GM19397 (cell line): ENCODE data around the gene ISG20.
"Not testable (repeated sequence)": the region's sequence is repeated elsewhere in the genome, so short reads cannot be mapped to it uniquely, and the experiment has no call there.

Experiments
- ATAC-seq: cut with Tn5 transposase; IDR thresholded peaks from one replicate; pipeline ENCODE4 v1.9.1; 2021; ENCODE audit warnings: mild to moderate bottlenecking, moderate library complexity; ENCODE audit not compliant: unreplicated experiment

ISG20 gene

DNA sequence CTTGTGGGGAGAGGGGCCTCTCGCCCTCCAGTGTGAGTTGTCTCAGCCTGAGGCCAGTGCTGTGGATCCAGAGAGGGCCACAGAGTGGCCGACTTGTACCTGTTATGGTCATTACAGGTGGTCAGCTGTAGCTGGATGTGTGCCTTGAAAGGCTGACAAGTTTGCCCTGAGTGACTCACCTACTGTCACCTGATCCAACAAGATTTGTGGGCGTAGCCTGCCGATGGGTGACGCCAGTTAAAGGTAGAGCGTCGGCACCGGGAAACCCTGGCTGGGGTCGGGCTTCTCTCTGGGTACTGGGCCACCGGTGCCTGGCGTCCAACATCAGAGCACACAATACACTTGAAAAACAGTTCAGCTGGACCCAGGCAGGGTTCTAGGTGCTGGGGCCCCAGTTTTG, 2.8 kb upstream of the ISG20 start:
- ATAC-seq = no peak

DNA sequence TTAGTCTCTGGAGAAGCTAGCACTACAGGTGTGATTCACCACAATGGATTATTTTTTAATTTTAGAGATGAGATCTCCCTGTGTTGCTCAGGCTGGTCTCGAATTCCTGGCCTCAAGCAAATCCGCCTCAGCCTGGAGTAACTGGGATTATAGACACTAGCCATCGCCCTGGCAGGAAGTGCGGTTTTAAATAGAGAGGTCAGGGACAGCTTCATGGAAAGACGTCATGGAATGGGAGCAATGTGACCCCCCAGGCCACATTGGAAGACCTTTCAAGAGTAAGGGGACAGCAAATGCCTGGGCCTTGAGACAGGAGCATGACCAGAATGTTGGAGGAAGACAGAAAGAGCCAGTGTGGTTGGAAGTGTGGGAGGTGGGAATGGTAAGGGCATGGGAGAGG, 2.2 kb upstream of the ISG20 start:
- no peak for ATAC-seq

DNA sequence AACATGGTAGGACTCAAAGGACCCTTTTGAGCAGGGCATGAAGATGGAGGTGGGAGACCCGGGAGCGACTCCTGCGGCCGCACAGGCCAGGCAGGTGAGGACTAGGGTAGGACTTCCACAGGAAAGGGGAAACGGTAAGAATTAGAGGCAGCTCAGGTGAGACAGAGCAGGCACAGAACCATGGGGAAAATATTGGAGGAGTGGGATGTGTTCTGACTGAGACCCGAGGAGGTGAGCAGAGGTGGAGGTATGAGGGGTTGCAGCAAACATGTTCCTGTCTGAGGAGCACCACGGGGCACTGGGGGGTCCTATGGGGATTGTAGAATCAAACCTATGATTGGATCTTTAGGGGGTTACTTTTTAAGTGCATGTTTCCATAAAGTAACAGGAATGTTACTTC, 1.4 kb upstream of the ISG20 start:
- ATAC-seq = no peak

DNA sequence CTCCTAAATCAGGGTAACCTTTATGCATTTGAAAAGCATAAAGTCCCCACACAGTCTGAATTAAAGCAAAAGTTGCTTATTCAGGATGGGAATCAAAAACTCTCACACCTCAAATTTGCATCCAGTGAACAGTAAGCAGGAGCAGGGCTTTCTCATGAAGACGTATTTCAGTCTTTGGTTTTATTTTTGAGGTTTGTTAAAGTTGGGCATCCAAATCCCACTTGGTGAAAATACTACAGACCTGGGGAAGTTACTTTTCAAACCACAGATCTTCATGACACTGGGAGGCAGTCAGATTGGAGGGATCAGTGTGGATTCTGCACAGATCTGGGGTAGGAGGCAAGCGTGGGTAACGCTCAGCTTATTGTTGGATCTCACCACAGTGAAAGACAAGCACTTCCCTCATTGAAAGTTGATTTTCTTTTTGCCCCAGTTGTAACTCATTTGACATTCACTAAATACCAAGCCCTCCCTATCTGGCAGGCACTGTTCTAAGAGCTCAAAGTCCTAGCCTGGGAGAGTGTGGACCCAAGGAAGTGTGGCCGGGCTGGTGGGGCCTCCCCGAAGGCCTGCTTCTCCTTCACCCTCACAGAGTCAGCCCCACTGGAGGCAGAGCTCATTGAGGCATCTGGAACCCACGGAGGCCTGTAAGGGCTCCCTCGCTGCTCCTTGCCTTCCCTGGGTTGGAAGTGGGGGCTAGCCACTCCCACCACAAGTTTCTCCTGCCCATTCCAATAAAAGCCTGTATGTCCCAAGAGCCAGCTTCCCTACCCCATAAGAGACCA, 783 bp upstream of the ISG20 start:
- no peak for ATAC-seq

DNA sequence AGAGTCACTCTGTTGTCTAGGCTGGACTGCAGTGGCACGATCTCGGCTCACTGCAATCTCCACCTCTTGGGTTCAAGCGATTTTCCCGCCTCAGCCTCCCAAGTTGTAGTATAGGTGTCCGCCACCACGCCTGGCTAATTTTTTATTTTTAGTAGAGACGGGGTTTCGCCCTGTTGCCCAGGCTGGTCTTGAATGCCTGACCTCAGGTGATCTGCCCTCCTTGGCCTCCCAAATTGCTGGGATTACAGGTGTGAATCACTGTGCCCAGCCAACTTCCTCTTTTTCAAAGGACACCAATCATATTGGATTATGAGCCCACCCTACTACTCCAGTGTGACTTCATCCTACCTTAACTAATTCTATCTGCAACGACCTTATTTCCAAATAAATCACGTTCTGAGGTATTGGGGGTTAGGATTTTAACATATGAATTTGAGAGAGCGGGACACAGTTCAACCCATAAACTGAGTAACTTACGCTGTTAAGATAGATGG, 3.2 kb downstream of the ISG20 start:
- no peak for ATAC-seq

DNA sequence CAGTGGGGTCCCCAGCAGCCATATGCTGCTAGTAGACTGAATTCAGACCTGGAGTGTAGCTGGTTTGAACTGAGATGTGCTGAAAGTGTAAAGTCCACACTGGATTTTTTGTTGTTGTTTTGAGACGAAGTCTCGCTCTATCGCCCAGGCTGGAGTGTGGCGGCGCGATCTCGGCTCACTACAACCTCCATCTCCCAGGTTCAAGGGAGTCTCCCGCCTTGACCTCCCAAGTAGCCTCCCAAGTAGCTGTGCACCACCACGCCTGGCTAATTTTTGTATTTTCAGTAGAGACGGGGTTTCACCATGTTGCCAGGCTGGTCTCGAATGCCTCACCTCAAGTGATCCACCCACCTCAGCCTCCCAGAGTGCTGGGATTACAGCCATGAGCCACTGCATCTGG, 3.7 kb downstream of the ISG20 start:
- not testable (repeated sequence) for ATAC-seq

DNA sequence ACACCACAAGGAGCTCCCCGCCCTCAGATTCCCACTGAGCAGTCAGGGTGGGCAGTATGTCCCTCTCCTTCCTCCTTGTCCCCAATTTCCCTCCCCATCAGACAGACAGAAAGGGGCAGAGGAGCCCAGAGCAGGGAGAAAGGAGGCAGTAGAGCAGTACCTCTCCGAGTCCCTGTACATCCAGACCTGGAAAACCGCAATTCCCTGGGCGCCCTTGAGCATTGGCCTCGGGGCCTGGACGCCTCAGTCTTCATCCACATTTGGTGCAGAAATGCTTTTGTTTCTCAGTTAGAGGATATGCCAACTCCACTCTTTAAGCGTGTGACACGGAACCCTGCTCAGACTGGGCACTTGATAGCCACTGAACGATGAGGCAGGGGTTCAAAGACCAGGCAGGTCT, 5.9 kb downstream of the ISG20 start:
- ATAC-seq = no peak

DNA sequence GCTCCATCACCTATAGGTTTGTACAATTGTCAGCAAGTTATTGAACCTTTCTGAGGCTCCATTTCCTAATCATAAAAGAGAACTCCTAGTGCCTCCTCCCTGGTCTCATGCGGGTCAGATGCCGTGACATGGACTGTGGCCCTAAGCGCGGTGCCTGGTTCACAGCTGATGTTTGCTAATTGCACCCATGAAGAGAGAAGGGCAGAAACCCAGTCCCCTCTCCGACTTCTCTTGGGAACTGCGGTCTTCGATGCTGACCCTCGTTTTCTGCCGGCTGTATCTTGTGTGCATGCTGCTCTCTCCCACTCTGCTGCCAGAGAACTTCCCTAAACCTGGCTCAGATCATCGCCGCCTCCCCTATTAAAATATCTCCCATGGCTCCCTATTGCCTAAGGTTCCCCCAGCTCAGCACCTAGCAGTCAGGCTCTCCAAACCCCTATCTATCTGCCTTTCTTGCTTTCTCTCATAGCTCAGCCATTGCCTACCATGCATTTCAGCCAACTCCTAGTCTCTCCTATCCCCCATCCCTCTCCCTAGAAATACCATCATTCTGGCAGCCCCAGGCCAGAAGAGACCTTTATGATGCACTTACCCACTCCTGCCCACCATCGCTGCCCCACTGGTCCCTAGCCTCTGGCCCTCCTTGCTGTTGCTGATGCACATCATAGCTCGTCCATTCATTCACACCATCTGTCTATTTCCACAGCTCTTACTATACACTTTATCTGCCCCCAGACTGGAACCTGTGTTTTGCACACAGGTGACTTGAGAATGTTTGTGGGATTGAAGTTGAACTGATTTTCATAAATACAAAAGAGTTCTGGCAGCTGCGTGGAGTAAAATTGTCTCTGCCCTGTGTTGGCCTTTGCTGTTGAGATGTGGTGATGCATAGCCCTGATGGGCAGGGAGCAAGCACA, 6.6 kb downstream of the ISG20 start:
- no peak for ATAC-seq

DNA sequence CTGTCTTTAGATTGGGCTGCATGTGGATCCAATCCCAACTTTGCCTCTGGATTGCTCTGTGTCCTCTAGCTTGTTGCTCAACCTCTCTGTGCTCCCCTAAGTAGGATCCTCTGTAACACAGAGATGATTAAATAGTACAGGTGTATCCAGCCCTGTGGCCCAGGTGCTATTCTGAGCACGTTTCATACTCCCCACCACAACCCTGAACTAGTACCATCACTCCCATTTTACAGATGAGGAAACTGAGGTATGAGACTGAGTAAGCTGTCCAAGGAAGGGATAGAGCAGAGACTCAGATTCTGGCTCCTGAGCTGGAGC, 7.2 kb downstream of the ISG20 start:
- ATAC-seq = no peak

DNA sequence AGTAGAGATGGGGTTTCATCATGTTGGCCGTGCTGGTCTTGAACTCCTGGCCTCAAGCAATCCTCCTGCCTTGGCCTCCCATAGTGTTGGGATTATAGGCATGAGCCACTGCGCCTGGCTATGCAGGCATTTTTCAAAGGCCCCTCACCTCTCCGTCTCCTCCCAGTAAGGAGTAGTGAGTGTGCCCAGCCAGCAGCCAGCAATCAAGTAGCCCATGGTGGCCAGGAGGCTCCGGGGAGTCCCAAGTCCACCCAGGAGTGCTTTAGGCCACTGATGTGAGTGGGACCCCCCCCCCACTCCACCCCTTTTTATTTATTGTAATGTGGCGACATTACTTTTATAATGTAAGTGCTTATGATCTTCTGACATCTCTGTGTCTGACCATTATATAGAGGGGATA, 8.1 kb downstream of the ISG20 start:
- no peak for ATAC-seq

DNA sequence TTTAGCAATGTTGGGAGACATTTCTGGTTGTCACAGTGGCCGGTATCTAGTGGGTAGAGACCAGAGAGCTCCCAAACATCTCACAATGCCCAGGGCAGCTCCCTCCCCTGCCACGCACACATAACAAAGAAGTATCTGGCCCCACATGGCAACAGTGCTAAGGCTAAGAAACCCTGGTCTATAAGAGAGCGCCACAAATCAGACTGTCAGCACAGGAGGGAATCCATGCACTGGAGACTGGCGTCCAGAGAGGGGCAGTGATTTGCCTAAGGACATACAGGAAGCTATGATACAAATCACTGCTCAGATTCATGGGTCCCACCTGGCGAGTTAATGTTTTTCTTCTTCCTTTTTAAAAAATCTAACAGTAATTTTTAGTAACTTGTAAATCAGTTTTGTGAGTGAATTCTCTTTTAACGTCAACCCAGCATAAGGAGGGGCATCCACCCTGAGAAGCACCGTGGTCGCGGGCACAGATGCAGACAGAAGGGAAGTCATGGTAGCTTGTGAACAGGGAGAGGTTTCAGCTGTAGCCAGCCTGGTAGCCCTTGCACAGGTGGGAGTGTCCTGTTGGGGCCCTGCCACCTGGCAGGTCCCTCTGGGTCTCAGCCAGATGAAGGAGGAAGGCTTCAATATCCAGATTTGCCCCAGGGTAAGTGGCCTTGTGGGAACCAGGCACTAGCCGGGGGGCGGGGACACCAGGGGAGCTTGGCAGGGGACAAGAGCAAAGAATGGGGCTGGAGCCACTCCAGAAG, 8.7 kb downstream of the ISG20 start:
- no peak for ATAC-seq

DNA sequence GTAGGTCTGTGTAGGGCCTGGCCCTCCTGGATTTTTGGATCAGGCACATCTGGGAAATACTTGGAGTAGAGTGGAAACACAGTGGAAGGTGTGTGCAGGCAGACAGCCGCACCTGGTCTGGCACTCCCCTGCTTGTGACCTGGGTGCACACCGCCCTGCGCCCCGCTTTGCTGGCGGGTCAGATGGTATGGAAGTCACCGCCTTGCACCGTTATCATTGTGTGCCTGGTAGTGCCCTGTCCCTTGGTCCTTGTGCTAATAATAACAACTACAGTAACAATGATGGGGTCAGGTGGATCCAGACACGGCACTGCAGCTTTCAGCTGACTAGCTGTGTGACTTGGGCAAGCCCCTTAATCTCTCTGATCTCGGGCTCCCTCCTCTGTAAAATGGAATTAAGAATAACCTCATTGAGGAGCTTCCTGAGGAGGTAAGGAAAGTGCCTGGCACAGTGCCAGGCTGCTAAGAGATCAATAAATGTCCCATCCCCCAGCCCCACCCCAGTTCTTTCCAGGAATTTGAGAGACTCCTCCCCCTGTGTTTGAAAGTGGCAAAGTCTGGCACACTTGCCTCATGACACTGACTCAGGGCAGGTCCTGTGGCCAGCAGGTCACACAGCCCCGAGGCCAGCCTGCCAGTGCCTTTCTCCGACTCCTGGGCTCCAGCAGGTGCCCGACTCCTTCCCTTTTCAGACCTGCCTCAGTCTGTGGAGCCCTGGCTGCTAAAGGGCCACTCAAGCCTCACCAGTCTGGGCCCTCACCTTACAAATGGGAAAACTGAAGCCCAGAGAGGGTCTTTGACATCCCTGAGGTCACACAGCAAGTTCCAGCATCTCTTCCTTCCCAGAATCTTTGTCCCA, 9.8 kb downstream of the ISG20 start:
- no peak for ATAC-seq

DNA sequence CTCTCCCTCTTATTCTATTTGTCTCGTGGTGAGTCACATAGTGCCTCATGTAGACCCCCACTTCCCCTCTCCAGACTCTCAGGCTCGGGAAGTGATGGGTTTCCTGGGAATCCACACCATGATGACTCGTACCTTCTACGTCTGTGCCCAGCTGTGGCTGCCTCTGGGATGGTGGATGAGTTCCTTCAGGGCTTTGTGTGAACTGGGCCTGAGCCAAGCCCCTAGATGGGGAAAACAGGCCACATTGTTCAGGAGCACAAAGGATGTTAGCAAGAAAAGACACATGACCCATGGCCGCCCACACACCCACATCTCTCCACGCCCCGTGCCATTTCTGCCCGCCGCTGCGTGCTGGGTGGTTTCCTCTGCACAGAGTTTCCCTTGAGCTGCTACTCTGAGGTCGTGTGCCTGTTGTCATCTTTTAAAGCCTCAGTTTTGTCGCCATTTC, 10.5 kb downstream of the ISG20 start:
- peak; percentile 45 for ATAC-seq

DNA sequence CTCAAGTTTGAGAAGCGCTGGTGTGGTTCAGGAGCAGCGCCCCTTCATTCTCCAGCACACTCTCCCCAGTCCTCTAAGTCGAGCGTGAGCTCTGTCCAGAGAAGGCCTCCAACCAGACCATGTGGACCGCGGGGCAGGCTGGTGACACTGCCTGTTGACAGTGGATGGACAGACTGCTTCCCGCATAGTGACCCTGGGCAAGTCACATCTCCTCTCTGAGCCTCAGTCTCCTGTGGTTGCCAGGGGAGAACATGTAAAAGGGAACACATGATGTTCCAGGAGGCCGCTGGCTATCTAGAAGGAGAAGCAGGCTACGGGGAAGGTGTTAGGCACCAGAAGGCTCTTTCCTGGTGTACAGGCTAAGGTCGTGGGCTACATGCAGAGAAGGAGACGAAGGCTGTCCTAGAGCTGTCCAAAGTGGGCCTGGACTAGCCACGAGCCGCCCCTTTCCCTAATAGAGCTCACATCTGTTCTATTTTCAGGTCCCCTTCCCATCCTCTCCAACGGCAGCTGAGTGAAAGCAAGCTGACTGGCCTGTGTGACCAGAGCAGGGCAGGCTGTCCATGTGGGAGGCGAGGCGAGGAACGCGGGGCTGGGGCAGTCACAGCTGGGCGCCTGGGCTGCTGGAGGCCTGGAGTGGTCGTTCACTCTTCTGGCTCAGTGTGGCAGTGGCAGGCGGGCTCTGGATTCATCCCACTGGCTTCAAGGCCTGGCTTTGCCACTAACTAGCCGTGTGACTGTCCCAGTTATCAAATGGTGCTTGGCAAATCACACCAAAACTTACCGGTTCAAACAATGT, 11.1 kb downstream of the ISG20 start:
- ATAC-seq = no peak

DNA sequence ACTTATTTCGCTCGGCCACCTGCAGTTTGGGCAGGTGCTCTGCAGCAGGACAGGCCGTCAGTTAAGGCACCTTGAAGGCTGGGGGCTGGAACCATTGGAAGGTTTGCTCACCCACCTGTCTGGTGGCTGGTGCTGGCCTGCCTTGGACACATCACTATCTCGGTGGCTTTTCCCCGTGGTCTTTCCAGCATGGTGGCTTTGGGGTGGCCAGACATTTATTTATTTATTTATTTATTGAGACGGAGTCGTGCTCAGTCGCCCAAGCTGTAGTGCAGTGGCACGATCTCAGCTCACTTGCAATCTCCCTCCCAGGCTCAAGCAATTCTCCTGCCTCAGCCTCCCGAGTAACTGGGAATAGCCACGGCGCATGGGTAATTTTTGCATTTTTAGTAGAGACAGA, 11.7 kb downstream of the ISG20 start:
- no peak for ATAC-seq

DNA sequence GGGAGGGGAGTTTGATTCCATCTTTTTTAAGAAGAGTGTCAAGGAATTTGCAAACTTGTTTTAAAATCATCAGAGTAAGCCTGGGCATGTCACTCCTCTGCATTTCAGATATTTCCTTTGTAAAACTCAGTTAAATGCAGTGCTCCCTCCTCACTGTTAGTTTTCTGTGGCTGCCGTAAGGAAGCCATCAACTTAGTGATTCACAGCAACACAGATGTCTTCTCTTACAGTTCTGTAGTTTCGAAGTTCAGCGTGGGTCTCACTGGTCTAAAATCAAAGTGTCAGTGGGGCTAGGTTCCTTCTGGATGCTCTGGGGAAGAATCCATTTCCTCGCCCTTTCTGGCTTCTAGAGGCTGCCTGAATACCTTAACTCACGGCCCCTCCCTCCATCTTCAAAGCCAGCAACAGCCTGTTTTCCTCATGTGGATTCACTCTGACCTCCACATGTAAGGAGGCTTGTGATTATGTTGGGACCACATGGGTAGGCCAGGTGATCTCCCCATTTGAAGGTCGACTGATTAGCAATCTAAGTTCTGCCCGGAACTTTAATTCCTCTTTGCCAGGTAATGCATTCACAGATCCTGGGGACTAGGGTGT, 12.4 kb downstream of the ISG20 start:
- no peak for ATAC-seq

DNA sequence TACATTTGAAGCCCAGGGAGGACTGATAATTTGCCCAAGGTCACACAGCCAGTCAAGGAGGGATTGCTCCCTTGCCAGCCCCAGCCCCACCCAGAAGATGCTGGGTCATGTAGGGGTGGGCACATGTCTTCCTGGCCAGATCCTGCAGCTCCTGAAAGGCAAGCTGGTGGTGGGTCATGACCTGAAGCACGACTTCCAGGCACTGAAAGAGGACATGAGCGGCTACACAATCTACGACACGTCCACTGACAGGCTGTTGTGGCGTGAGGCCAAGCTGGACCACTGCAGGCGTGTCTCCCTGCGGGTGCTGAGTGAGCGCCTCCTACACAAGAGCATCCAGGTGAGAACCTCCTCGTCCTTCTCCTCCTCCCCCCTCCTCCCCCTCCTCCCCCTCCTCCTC, 13.2 kb downstream of the ISG20 start:
- no peak for ATAC-seq

DNA sequence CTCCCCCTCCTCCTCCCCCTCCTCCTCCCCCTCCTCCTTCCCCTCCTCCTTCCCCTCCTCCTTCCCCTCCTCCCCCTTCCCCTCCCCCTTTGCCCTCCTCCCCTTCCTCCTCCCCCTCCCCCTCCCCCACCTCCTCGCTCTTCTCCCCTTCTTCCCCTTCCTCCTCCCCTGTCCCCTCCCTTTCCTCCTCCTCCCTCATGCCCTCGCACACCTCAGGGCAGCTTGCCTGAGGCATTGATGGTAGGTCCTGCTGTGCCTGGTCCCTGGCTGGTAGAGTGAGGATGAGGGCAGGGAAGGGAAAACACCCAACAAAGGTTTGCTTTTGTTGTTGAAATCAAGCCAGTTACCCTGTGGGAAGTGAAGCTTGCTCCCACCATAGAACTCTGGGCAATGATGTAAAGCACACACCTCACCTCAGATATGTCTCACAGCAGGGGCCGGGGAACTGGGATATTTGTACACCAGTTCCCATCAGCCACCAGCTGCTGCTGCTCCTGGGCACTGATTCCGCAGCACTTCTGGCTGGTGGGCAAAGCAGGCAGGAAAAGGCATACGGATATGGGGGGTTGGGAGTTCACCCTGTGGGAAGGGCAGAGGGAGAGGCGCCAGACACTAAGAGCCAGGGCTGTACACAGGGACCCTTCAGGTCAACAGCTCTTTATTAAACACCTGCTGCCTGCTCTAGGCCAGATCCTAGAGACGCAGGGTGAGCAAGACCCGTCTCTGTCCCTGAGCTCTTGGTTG, 13.8 kb downstream of the ISG20 start:
- no peak for ATAC-seq
